ENCODE data around the gene CDCA7L. TPM values are rescaled to one million over a fixed set of nuclear protein-coding genes. Genes with fewer than 3 reads are reported as not detected.

Gene CDCA7L
- polyA plus RNA-seq, 1 of the 3 experiments (the other 2 are of a cell fraction), result 18.4 TPM

DNA sequence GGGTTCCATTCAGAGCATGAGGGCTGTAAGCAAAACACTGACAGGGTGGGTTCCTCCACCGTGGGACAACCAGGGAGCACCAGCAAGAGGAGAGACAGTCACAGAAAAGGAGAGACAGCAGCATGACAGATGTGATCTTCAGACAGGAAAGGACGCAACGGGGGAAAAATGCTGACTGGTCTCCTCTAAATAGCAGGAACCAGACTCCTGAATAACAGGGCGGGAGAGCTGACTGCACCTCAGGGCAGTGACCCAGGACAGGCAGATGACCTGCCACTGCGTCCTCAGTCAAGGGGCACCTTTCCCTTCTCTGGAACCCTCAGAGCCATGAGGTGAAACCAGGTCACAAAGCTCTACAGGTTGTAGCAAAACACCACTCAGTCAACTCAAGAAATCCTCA, 37.0 kb downstream of the CDCA7L start:
- Histone ChIP-seq H2AFZ (ENCODE audit: low read depth) (no peak overlapping the region), H3K27me3 (ENCODE audit: insufficient read depth) (no peaks in the 10 kb centered on the region), H3K9ac (no peak overlapping the region), H3K9me3 (no peaks in the 10 kb centered on the region), H4K20me1 (ENCODE audit: insufficient read depth) (no peaks in the 10 kb centered on the region), H3K27ac (ENCODE audit: low read depth in 2 of 2, low read length in 1 of 2) (no peak overlapping the region), H3K4me2 (no peak overlapping the region), H3F3A (replicated peaks; ENCODE audit: insufficient read depth) (no peaks in the 10 kb centered on the region), H3K4me1 (ENCODE audit: control insufficient read depth in 1 of 2, insufficient read depth in 2 of 2, low read depth in 1 of 2, low read length in 1 of 2) (no peaks in the 10 kb centered on the region), H3K36me3 (replicated peaks in 1 of 2; ENCODE audit: control insufficient read depth in 1 of 2, insufficient read depth in 2 of 2, low read length in 1 of 2) (peaks cover 2 to 24% of the 10 kb centered on the region in 2 experiments), H3K4me3 (ENCODE audit: low read depth in 2 of 2, low read length in 1 of 2) (no peak overlapping the region), H3K79me2 (ENCODE audit: insufficient read depth) (no peaks in the 10 kb centered on the region), H3K9me2 (no peaks in the 10 kb centered on the region)
- DNase-seq, result no peak
- 84% methylated on average over 5 of the region's 5 CpGs for WGBS (ENCODE audit: low lambda C conversion rate)
- ChIA-PET POLR2A (no interaction called here), CTCF (no interaction called here)
- no peak for TF ChIP-seq RFX5 (IDR thresholded peaks at IDR 0.05; ENCODE audit: low read length)
- TF ChIP-seq POLR2AphosphoS5 (IDR thresholded peaks at IDR 0.05; ENCODE audit: low read depth, low read length), result no peak
- no peak for TF ChIP-seq SMC3 (IDR thresholded peaks at IDR 0.05; ENCODE audit: low read depth, low read length)

DNA sequence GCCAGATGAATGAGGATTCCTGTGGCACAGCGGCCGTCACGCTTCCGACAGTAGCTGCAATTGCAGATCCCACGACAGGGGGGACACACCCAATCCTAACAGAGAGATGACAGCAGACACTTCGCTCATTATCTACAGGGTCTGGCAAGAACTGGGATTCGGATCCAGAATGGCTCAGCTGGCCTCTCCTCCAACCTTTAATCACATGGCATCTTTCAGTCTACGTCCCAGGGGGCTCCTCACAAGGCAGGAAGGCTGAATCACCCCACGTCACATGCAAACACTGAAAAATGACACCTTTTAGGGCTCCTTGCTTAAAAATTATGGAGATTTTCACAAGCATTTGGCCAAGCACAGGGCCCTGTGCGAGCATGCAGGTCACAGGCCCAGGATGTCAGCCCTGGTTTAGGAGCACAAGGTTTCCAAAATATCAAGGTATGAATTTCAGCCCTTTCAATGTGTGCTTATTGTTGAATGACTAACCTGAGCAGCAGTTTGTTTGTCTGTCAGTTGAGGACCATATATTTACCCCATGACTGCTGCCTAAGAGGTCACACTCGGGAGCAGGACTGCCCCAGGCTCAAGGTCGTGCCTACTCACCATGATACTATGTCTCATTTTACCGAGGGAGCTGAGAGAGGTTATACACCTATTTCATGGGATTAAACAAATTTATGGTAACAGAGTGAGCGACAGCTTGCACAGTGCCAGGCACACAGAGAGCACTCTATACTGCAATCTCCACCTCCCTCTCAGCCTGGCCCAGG, 42.5 kb downstream of the CDCA7L start:
- Histone ChIP-seq H3K9ac (no peak overlapping the region), H4K20me1 (ENCODE audit: insufficient read depth) (no peaks in the 10 kb centered on the region), H3K27me3 (ENCODE audit: insufficient read depth) (no peaks in the 10 kb centered on the region), H3K36me3 (replicated peaks in 1 of 2; ENCODE audit: control insufficient read depth in 1 of 2, insufficient read depth in 2 of 2, low read length in 1 of 2) (peaks cover 2 to 31% of the 10 kb centered on the region in 2 experiments), H3K9me2 (no peaks in the 10 kb centered on the region), H3K4me2 (no peak overlapping the region), H3K4me1 (ENCODE audit: control insufficient read depth in 1 of 2, insufficient read depth in 2 of 2, low read depth in 1 of 2, low read length in 1 of 2) (no peaks in the 10 kb centered on the region), H3K79me2 (ENCODE audit: insufficient read depth) (no peaks in the 10 kb centered on the region), H3K4me3 (ENCODE audit: low read depth in 2 of 2, low read length in 1 of 2) (no peak overlapping the region), H3K27ac (ENCODE audit: low read depth in 2 of 2, low read length in 1 of 2) (no peak overlapping the region), H3K9me3 (no peaks in the 10 kb centered on the region), H3F3A (replicated peaks; ENCODE audit: insufficient read depth) (no peaks in the 10 kb centered on the region), H2AFZ (ENCODE audit: low read depth) (no peak overlapping the region)
- ChIA-PET POLR2A (no interaction called here), CTCF (interaction anchor here (1.4 kb wide), 1 partner anchor 10 kb away, joined by 3 read pairs; no protein-coding TSS in a partner anchor)
- WGBS (ENCODE audit: low lambda C conversion rate), result 87% methylated on average over 14 of the region's 14 CpGs
- TF ChIP-seq, protein P1, sequence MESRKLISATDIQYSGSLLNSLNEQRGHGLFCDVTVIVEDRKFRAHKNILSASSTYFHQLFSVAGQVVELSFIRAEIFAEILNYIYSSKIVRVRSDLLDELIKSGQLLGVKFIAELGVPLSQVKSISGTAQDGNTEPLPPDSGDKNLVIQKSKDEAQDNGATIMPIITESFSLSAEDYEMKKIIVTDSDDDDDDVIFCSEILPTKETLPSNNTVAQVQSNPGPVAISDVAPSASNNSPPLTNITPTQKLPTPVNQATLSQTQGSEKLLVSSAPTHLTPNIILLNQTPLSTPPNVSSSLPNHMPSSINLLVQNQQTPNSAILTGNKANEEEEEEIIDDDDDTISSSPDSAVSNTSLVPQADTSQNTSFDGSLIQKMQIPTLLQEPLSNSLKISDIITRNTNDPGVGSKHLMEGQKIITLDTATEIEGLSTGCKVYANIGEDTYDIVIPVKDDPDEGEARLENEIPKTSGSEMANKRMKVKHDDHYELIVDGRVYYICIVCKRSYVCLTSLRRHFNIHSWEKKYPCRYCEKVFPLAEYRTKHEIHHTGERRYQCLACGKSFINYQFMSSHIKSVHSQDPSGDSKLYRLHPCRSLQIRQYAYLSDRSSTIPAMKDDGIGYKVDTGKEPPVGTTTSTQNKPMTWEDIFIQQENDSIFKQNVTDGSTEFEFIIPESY (IDR thresholded peaks at IDR 0.05; ENCODE audit: borderline replicate concordance, low read depth), result no peak
- TF ChIP-seq TCF12 (IDR thresholded peaks at IDR 0.05), result no peak
- no peak for TF ChIP-seq SMC3 (IDR thresholded peaks at IDR 0.05; ENCODE audit: low read depth, low read length)
- TF ChIP-seq ELF1 (IDR thresholded peaks at IDR 0.05), result no peak
- no peak for TF ChIP-seq GATA2 (CRISPR knock-in tag; IDR thresholded peaks at IDR 0.05)
- TF ChIP-seq, protein P2, sequence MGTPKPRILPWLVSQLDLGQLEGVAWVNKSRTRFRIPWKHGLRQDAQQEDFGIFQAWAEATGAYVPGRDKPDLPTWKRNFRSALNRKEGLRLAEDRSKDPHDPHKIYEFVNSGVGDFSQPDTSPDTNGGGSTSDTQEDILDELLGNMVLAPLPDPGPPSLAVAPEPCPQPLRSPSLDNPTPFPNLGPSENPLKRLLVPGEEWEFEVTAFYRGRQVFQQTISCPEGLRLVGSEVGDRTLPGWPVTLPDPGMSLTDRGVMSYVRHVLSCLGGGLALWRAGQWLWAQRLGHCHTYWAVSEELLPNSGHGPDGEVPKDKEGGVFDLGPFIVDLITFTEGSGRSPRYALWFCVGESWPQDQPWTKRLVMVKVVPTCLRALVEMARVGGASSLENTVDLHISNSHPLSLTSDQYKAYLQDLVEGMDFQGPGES (IDR thresholded peaks at IDR 0.05; ENCODE audit: low read depth, low read length), result no peak
- TF ChIP-seq, protein P3, sequence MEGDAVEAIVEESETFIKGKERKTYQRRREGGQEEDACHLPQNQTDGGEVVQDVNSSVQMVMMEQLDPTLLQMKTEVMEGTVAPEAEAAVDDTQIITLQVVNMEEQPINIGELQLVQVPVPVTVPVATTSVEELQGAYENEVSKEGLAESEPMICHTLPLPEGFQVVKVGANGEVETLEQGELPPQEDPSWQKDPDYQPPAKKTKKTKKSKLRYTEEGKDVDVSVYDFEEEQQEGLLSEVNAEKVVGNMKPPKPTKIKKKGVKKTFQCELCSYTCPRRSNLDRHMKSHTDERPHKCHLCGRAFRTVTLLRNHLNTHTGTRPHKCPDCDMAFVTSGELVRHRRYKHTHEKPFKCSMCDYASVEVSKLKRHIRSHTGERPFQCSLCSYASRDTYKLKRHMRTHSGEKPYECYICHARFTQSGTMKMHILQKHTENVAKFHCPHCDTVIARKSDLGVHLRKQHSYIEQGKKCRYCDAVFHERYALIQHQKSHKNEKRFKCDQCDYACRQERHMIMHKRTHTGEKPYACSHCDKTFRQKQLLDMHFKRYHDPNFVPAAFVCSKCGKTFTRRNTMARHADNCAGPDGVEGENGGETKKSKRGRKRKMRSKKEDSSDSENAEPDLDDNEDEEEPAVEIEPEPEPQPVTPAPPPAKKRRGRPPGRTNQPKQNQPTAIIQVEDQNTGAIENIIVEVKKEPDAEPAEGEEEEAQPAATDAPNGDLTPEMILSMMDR (IDR thresholded peaks at IDR 0.05), result no peak
- no peak for TF ChIP-seq RXRA (IDR thresholded peaks at IDR 0.05; ENCODE audit: borderline replicate concordance, low read depth)
- TF ChIP-seq MEF2A (IDR thresholded peaks at IDR 0.05; ENCODE audit: borderline replicate concordance, low read depth), result no peak
- no peak for TF ChIP-seq GABPA (IDR thresholded peaks at IDR 0.05; ENCODE audit: low read depth)
- TF ChIP-seq, protein P4, sequence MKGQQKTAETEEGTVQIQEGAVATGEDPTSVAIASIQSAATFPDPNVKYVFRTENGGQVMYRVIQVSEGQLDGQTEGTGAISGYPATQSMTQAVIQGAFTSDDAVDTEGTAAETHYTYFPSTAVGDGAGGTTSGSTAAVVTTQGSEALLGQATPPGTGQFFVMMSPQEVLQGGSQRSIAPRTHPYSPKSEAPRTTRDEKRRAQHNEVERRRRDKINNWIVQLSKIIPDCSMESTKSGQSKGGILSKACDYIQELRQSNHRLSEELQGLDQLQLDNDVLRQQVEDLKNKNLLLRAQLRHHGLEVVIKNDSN (IDR thresholded peaks at IDR 0.05; ENCODE audit: borderline replicate concordance, low read depth), result no peak
- TF ChIP-seq, protein P5, sequence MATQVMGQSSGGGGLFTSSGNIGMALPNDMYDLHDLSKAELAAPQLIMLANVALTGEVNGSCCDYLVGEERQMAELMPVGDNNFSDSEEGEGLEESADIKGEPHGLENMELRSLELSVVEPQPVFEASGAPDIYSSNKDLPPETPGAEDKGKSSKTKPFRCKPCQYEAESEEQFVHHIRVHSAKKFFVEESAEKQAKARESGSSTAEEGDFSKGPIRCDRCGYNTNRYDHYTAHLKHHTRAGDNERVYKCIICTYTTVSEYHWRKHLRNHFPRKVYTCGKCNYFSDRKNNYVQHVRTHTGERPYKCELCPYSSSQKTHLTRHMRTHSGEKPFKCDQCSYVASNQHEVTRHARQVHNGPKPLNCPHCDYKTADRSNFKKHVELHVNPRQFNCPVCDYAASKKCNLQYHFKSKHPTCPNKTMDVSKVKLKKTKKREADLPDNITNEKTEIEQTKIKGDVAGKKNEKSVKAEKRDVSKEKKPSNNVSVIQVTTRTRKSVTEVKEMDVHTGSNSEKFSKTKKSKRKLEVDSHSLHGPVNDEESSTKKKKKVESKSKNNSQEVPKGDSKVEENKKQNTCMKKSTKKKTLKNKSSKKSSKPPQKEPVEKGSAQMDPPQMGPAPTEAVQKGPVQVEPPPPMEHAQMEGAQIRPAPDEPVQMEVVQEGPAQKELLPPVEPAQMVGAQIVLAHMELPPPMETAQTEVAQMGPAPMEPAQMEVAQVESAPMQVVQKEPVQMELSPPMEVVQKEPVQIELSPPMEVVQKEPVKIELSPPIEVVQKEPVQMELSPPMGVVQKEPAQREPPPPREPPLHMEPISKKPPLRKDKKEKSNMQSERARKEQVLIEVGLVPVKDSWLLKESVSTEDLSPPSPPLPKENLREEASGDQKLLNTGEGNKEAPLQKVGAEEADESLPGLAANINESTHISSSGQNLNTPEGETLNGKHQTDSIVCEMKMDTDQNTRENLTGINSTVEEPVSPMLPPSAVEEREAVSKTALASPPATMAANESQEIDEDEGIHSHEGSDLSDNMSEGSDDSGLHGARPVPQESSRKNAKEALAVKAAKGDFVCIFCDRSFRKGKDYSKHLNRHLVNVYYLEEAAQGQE (IDR thresholded peaks at IDR 0.05; ENCODE audit: low read depth, low read length), result no peak
- no peak for TF ChIP-seq FOSL2 (IDR thresholded peaks at IDR 0.05; ENCODE audit: borderline replicate concordance, low read depth)
- DNase-seq, result no peak
